GM12875 (cell line): ENCODE results near the gene GNG4.

Experiments used
- H3K4me3 ChIP-seq: one replicate; pipeline ENCODE4 v1.5.1; 2011; ENCODE audit warnings: low read depth, low read length, control low read depth
- TF ChIP-seq, protein P1 (sequence below): IDR thresholded peaks from 2 replicates; pipeline ENCODE4 v1.5.1; 2011; ENCODE audit warnings: low read depth, mild to moderate bottlenecking, control low read depth, inconsistent platforms, low read length, moderate library complexity, borderline replicate concordance; ENCODE audit not compliant: insufficient read depth

The GNG4 gene

GRCh38 chr1:235525314-235525713 is 124.3 kb downstream of the GNG4 start:
- TF ChIP-seq, protein P1, sequence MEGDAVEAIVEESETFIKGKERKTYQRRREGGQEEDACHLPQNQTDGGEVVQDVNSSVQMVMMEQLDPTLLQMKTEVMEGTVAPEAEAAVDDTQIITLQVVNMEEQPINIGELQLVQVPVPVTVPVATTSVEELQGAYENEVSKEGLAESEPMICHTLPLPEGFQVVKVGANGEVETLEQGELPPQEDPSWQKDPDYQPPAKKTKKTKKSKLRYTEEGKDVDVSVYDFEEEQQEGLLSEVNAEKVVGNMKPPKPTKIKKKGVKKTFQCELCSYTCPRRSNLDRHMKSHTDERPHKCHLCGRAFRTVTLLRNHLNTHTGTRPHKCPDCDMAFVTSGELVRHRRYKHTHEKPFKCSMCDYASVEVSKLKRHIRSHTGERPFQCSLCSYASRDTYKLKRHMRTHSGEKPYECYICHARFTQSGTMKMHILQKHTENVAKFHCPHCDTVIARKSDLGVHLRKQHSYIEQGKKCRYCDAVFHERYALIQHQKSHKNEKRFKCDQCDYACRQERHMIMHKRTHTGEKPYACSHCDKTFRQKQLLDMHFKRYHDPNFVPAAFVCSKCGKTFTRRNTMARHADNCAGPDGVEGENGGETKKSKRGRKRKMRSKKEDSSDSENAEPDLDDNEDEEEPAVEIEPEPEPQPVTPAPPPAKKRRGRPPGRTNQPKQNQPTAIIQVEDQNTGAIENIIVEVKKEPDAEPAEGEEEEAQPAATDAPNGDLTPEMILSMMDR, result no peak
- H3K4me3 ChIP-seq, result no peak overlapping the region

DNA sequence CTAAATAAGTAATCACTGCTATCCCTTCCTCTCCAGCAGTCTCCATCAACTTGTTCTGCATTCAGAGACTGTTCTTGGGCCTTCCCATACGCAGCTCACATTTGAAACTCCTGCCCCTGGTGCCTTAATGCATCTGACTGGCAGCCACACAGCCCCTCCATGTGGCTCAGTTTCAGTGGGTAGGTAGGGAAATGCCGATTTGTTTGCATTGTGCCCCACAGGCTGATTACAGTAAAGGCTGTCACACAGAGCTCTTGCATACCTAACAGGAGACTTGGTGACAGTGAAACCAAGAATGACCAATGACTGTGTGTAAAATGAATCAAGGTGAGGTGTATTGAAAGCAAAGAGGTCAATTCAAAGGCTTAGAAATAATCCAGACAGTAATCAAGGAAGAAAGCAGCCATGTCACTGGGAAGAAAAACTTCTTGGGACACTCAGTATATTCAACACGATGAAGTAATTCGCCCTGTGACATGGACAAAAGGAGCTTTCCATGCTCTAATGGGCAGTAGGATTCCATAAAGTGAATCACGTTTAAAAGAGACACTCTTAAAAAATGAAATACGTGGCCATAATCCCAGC is 132.6 kb downstream of the GNG4 start:
- H3K4me3 ChIP-seq, result no peak overlapping the region
- TF ChIP-seq, protein P1, result no peak

- TF ChIP-seq, protein P1, result no peak
- no peak overlapping the region for H3K4me3 ChIP-seq
Observed at GRCh38 chr1:235515844-235516512, 133.6 kb downstream of the GNG4 start.

DNA sequence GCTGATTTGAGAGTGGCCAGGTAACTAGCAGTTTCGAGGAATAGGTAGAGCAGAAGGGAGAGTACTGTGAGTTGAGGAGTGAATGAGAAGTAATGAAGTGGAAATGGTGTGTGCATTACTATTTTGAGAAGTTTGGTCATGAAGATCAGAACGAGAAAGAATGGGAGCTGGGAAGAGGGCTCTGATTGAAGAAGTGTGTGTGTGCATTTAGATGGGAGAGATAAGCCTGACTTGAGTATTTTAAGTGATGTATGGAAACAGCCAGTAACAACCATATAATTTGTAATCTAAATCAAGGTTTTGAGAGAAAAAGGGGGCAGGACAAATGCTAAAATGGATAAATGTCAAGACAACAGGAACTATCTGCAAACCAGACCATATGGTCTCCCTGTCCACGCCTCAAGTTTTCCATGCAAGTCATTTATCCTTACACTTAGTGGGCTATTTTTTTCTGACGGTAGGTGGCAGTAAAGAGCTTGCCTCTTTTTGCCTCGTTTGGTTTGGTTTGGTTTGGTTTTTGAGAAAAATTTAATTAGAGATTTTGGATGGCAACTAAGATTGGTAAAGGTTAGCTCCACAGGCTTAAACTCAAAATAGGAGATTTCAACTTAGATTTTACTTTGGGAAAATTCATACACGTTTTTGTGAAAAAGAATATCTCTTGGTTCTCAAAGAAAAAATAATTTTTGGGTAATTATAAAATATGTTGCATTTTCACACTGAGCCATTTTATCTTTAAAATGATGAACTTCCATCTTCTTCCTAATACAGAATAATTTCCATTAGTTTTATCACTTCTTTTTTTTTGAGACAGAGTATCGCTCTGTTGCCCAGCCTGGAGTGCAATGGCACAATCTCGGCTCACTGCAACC is 135.9 kb downstream of the GNG4 start:
- no peak overlapping the region for H3K4me3 ChIP-seq
- TF ChIP-seq, protein P1, result peak; percentile 69

DNA sequence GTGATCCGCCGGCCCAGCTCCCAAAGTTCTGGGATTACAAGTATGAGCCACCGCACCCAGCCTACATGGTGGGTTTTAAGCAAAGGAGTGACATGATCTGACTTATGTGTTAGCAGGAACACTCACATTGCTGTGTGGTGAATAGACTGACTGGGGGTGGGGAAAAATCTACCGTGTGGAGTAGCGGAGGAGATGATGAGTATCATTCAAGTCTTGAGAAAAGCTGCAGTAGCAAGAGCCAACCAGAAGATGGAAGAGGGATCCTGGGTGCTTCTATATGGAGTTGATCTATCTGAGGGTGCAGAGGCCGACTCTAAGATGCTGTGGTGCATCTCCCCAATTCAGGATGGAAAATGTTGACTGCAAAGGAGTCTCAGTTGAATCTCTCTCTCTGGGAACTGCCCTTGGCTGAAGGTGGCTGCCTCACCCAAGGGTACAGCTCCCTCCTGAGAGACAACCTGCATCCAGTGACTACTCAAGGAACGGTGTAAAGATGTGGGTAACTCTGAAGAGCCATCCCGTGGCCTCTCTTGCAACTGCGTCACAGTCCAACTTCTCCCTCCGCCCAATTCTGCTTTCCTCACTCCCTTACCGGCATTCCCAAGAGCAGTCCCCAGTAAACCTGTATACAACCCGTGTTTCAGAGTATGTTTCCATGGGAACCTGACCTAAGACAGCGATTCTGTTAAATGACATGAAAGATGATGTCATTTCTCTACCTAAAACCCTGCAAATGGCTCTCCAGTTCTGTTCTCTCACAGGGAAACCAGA is 137.9 kb downstream of the GNG4 start:
- TF ChIP-seq, protein P1, result no peak
- no peak overlapping the region for H3K4me3 ChIP-seq

- H3K4me3 ChIP-seq, result no peak overlapping the region
- TF ChIP-seq, protein P1, result no peak
Observed at GRCh38 chr1:235510823-235511222, 138.8 kb downstream of the GNG4 start.
